Subcutaneous adipose tissue (tissue), 4 donors: ENCODE data around the gene ARV1. TPM values are rescaled to one million over a fixed set of nuclear protein-coding genes. Genes with fewer than 3 reads are reported as not detected.

Source experiments
- CTCF ChIP-seq: fragments of 450-650 bp; IDR thresholded peaks from one replicate; pipeline ENCODE4 v1.5.1; 2016; ENCODE audit warnings: low read depth, mild to moderate bottlenecking, control low read depth, antibody characterized with exemption, moderate library complexity
- total RNA-seq, 4 donors: library from RNA; depleted of rRNA; stranded (reverse); fragments of >200 nt; gene quantifications; one replicate each; pipeline ENCODE4 v1.1.0, GENCODE V29; 2016

Gene ARV1
- total RNA-seq, 4 donors from 2014 or later: 15.4 to 32.6 (median 19.5) TPM

- no peak for TF ChIP-seq CTCF
These were observed 38.0 kb upstream of the ARV1 start for GRCh38 chr1:230940848-230941247.

GRCh38 chr1:230943048-230943593, 35.8 kb upstream of the ARV1 start:
- no peak for TF ChIP-seq CTCF

GRCh38 chr1:230948301-230948700, 30.6 kb upstream of the ARV1 start:
- TF ChIP-seq CTCF: no peak

GRCh38 chr1:230948903-230949302, 30.0 kb upstream of the ARV1 start:
- TF ChIP-seq CTCF: no peak

- no peak for TF ChIP-seq CTCF
These were observed 28.5 kb upstream of the ARV1 start for GRCh38 chr1:230950404-230950803.

- TF ChIP-seq CTCF: no peak
These were observed 21.3 kb upstream of the ARV1 start for GRCh38 chr1:230957580-230957989.

GRCh38 chr1:230958370-230958769, 20.5 kb upstream of the ARV1 start:
- no peak for TF ChIP-seq CTCF

- TF ChIP-seq CTCF: no peak
These were observed 14.0 kb upstream of the ARV1 start for GRCh38 chr1:230964896-230965295.
